GM10248 (cell line): ENCODE results near the gene CHST12.
A peak's percentile ranks its signal among the peaks of the same experiment; 100 is the strongest.
"Not testable (repeated sequence)": the region's sequence is repeated elsewhere in the genome, so short reads cannot be mapped to it uniquely, and the experiment has no call there.

ENCODE experiments used
- CTCF ChIA-PET: fragments of 300-600 bp; sonication (Branson Sonifier 250); formaldehyde crosslinking; extraction: SDS; loops from one replicate; lab custom pipeline; 2021; ENCODE audit warnings: antibody characterized with exemption; lab: Yijun Ruan, JAX
- POLR2A ChIA-PET: fragments of 350-650 bp; sonication (Branson Sonifier 250); formaldehyde crosslinking; extraction: SDS; loops from one replicate; lab custom pipeline; 2020; ENCODE audit warnings: antibody characterized with exemption; lab: Yijun Ruan, JAX
- DNase-seq: peaks from one replicate; pipeline ENCODE4 v3.0.0; 2012; ENCODE audit errors: extremely low spot score
- TF ChIP-seq, protein P1 (sequence below): IDR thresholded peaks from 2 replicates; pipeline ENCODE4 v1.5.1; 2012; ENCODE audit warnings: mild to moderate bottlenecking, low read depth; ENCODE audit errors: extremely low read depth, missing control alignments, control extremely low read depth

Gene CHST12

DNA sequence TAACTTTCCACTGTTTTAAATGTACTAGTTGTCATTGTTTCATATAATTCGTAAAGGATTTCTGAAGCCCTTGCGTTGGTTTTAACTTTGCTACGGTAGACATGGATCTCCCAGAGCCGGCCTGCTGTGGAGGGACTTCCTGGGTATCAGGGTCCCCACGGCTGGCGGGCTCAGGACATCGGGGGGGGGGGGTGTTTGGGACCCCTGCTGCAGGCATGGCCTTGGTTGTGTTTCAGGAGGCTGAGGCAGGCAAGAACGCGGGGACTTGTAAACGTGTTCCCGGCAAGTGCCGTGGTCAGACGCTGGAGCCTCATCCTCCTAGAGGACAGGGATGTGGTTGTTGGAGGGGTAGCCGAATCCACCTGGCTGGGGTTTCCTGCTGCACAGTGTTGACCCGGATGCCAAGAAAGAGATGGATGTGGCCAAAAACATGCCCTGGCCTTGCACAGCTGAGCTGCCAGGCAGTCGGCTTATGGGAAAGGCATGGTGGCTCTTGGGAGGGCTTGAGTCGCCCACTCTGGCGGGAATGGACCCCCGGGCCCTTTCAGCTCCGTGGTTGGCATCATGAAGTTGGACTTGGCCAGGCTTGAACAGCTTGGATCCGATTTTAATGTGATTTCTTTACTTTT, 21.4 kb upstream of the CHST12 start:
- no peak for DNase-seq
- TF ChIP-seq, protein P1, sequence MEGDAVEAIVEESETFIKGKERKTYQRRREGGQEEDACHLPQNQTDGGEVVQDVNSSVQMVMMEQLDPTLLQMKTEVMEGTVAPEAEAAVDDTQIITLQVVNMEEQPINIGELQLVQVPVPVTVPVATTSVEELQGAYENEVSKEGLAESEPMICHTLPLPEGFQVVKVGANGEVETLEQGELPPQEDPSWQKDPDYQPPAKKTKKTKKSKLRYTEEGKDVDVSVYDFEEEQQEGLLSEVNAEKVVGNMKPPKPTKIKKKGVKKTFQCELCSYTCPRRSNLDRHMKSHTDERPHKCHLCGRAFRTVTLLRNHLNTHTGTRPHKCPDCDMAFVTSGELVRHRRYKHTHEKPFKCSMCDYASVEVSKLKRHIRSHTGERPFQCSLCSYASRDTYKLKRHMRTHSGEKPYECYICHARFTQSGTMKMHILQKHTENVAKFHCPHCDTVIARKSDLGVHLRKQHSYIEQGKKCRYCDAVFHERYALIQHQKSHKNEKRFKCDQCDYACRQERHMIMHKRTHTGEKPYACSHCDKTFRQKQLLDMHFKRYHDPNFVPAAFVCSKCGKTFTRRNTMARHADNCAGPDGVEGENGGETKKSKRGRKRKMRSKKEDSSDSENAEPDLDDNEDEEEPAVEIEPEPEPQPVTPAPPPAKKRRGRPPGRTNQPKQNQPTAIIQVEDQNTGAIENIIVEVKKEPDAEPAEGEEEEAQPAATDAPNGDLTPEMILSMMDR = no peak
- CTCF ChIA-PET = no interaction called here
- POLR2A ChIA-PET = no interaction called here

DNA sequence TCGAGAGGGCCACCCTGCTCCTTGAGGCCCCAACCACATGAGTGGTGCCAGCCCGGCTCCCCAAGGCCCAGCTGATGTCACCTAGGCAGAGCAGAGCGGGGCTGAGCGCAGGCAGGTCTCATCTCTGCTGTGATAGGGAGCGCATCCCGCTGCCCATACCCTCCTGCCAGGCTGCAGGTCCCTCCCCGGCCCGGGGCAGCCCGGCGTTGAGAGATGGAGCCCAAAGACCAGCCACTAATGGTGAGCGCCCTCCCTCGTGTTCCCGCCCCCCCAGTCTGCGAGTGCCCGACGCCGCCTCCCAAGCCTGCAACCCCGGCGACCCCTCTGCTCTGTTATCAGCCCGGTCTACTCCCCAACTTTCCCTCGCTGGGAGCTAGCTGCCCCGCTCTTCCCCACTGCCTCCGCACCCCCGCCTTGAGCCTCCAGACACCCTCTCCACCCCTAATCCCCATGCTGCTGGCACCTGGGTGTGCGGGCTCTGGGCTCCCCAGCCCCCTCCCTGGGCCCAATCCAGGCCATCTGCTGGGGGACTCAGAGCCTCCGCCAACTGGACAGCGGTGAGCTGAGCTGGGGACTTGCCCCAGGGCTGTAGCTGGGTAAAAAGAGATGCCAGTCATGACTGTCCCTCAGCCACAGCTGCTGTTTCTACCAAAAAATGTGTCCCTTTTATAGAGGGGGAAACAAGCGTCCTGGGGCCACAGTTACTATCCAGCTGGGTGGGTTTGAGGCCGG, 19.7 kb upstream of the CHST12 start:
- CTCF ChIA-PET = interaction anchor here (1.0 to 2.8 kb wide), 4 partner anchors 8 to 86 kb away, joined by 3 to 18 read pairs (median 4); no protein-coding TSS in a partner anchor
- DNase-seq = no peak
- TF ChIP-seq, protein P1 = no peak
- POLR2A ChIA-PET = no interaction called here

DNA sequence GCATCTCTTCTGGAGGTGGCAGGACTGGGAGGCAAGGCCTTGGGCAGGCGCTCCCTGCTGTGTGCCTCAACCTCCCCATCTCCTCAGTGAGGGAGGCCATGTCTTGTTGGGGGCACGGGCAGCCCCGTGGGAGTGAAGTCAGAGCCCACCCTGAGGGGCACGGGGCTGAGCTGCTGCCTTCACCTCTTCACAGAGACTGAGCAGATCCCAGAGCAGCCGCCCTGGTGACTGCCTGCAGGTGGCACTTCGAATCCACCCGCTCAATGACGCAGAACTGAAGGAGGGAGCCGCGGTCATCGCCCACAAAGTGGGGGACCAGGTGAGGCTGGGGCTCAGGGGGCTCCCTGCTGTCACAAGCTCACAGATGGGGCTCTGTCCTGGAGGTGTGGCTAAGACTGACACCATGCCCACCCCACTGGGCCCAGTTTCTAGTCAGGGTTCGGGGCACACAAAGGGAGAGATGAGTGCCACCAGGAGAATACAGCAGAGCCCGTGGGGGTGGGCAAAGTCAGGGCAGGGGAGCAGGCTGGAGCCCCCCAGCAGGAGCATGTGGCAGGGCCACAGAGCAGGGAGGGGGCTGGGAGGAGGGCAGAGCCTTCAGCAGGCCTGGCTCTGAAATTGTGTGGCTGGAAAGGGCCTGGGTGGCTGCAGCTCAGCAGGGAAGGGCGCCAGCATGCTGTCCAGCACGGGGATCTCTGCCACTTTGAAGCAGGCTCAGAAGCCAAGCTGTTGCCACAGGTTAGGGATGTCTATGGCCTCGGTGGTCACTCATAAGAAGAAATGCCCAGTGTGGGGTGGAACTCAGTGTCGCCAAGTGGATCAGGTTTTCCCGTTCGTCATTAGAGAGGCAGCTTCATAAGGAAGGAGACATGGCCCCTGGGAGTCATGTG, 18.8 kb upstream of the CHST12 start:
- TF ChIP-seq, protein P1 = peak; percentile 24
- ChIA-PET POLR2A (no interaction called here), CTCF (interaction anchor here (1.0 to 2.8 kb wide), 4 partner anchors 8 to 85 kb away, joined by 3 to 18 read pairs (median 4); no protein-coding TSS in a partner anchor)
- no peak for DNase-seq

DNA sequence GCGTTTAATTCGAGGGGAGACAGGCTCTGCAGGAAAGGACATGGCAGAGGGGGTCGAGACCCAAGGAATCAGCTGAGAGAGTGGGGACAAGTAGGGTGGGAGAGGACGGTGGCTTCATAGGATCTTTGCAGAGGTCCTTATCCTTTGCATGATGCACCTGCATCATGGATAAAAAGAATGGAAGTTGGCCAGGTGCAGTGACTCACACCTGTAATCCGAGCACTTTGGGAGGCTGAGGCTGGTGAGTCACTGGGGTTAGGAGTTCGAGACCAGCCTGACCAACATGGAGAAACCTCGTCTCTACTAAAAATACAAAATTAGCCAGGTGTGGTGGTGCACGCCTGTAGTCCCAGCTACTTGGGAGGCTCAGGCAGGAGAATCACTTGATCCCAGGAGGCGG, 17.3 kb upstream of the CHST12 start:
- POLR2A ChIA-PET, DNase-seq: not testable (repeated sequence)
- CTCF ChIA-PET = interaction anchor here (2.8 kb wide), 1 partner anchor 83 kb away, joined by 18 read pairs; no protein-coding TSS in a partner anchor

DNA sequence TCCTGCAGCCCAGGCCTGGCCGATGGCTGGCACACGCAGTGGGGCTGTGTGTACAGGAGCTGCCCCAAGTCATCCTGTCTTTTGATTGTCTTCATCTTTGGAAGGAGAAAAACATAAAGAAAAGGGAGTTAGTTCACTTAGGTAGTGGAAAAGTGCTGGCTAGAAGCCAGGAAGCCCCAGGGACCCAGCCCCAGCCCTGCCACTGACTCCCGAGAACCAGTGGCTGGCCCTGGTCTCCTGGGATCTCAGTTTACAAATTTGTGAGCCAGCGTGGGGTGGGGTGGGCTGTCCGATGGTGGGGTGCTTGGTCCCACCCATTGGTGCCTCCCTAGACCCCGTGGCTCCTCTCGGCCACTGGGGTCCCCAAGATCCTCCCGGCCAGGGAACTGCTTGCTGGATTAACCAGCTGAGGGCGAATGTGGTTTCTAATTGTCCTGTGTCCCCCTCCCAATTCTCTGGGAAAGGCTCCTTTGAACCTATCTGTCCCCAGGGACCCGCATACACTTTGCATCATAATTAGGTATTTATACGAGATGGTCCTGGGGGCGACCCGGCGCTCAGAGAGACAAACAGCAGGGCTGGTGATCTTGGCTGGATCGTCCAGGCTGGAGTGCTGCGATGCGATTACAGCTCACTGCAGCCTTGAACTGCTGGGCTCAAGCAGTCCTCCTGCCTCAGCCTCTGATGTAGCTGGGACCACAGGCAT, 16.3 kb upstream of the CHST12 start:
- CTCF ChIA-PET = interaction anchor here (0.6 to 1.3 kb wide), 2 partner anchors 19 to 64 kb away, joined by 3 read pairs; no protein-coding TSS in a partner anchor
- POLR2A ChIA-PET = no interaction called here
- TF ChIP-seq, protein P1 = no peak
- DNase-seq = no peak

DNA sequence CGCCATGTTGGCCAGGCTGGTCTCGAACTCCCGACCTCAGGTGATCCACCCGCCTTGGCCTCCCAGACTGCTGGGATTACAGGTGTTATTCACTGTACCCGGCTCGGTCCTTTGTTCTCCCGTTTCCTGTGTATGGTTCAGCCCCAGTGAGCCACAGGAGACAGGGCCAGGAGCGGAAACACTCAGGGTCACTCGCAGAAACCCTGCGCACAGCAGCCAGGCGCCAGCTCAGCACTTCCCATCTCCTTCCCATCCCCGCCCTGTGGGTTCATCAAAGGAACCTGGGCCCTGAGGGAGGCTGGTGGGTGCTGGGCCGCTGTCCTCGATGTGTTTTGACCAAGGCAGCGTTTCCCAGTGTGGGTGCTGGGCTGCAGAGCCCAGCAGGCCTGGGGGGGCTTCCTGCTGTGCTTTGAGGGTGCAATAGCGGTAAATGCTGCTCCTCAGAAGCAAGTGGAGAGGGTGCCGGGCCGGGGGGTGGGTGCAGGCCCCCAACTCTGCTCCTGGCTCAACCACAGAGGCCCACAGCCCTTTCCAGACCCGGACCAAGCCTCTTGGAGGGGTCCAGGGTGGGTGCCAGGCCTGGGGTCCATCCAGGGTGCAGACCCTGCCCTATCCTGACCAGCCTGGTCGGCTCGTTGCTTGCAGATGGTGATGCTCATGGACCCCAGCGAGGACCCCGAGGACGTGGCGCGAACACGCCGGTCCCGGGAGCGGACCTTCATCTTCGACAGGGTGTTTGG, 15.3 kb upstream of the CHST12 start:
- ChIA-PET CTCF (interaction anchor here (1.3 kb wide), 1 partner anchor 20 kb away, joined by 3 read pairs; no protein-coding TSS in a partner anchor), POLR2A (no interaction called here)
- TF ChIP-seq, protein P1 = no peak
- DNase-seq = no peak
